ENCODE data around the gene UACA.

UACA gene

GRCh38 chr15:70767667-70768066 is 4.3 kb upstream of the UACA start:
- no peak for DNase-seq (ENCODE audit: low spot score)
- Histone ChIP-seq H4K8ac (ENCODE audit: low read depth, low read length) (no peak overlapping the region), H2AFZ (ENCODE audit: low read length) (no peak overlapping the region), H3K18ac (ENCODE audit: low read length) (no peak overlapping the region), H3K27ac (replicated peaks; ENCODE audit: low read length) (no peak overlapping the region), H4K91ac (ENCODE audit: low read depth, low read length, poor library complexity) (no peak overlapping the region), H2BK5ac (ENCODE audit: low read length) (no peak overlapping the region), H2BK12ac (ENCODE audit: low read length) (no peak overlapping the region), H3K14ac (ENCODE audit: low read length) (no peak overlapping the region), H3K4me2 (ENCODE audit: insufficient read depth, low read length, poor library complexity, severe bottlenecking) (no peak overlapping the region), H2BK15ac (ENCODE audit: low read length) (no peak overlapping the region), H3K4me3 (ENCODE audit: low read length in 2 of 2) (no peak overlapping the region), H3K23ac (ENCODE audit: low read depth, low read length, poor library complexity) (no peak overlapping the region), H3K27me3 (ENCODE audit: control insufficient read depth in 3 of 3, insufficient read depth in 3 of 3, low read depth in 1 of 3, low read length in 3 of 3) (peaks cover 0 to 40% (median 0%) of the 10 kb centered on the region in 3 experiments), H2AK5ac (ENCODE audit: low read depth, low read length) (no peak overlapping the region), H3K9ac (ENCODE audit: low read depth, low read length, poor library complexity) (no peak overlapping the region), H2BK120ac (ENCODE audit: low read depth, low read length) (no peak overlapping the region), H3K36me3 (replicated peaks in 1 of 2; ENCODE audit: control insufficient read depth in 2 of 2, insufficient read depth in 2 of 2, low read length in 2 of 2) (no peaks in the 10 kb centered on the region), H3K4me1 (ENCODE audit: control insufficient read depth in 2 of 2, insufficient read depth in 1 of 2, low read depth in 1 of 2, low read length in 2 of 2) (peaks cover under 1 to 3% of the 10 kb centered on the region in 2 donors), H3K9me3 (replicated peaks in 1 of 2; ENCODE audit: control insufficient read depth in 2 of 2, insufficient read depth in 1 of 2, low read depth in 1 of 2, low read length in 2 of 2) (no peaks in the 10 kb centered on the region), H3K4ac (ENCODE audit: low read length) (no peak overlapping the region), H3K79me1 (ENCODE audit: low read depth, low read length) (peaks cover 3% of the 10 kb centered on the region)
- no CpG with 5 or more reads among the region's 3 CpGs for WGBS, 2 donors (ENCODE audit: extremely low coverage in 2 of 2, insufficient read length in 2 of 2, insufficient replicate concordance in 1 of 2)

DNA sequence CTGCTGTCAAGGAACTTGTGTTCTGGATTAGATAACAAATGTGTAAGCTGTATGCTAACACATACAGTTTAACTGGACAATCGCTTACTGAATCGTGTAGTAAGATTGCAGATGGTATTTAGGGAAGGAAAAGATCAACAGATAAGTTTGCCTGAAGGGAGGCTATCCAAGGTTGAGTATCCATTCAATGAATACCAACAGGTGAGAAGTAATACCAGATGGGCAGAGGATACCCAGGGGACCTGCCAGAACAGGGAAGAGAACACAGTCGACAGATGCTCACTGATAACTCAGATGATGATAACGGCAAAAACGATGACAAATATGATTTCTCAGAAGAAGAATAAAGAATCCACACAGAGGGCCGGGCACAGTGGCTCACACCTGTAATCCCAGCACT is 3.2 kb upstream of the UACA start:
- no peak overlapping the region for H2BK12ac ChIP-seq (ENCODE audit: low read length)
- H3K23ac ChIP-seq (ENCODE audit: low read depth, low read length, poor library complexity): no peak overlapping the region
- H4K91ac ChIP-seq (ENCODE audit: low read depth, low read length, poor library complexity): no peak overlapping the region
- no peak for DNase-seq (ENCODE audit: low spot score)
- H2BK15ac ChIP-seq (ENCODE audit: low read length): no peak overlapping the region
- no peak overlapping the region for H2BK120ac ChIP-seq (ENCODE audit: low read depth, low read length)
- H3K9ac ChIP-seq (ENCODE audit: low read depth, low read length, poor library complexity): no peak overlapping the region
- no peak overlapping the region for H4K8ac ChIP-seq (ENCODE audit: low read depth, low read length)
- no peak overlapping the region for H2BK5ac ChIP-seq (ENCODE audit: low read length)
- H2AFZ ChIP-seq (ENCODE audit: low read length): no peak overlapping the region
- H3K36me3 ChIP-seq (replicated peaks in 1 of 2; ENCODE audit: control insufficient read depth in 2 of 2, insufficient read depth in 2 of 2, low read length in 2 of 2): no peaks in the 10 kb centered on the region
- H3K4me3 ChIP-seq (ENCODE audit: low read length in 2 of 2): no peak overlapping the region
- H2AK5ac ChIP-seq (ENCODE audit: low read depth, low read length): no peak overlapping the region
- no CpG with 5 or more reads among the region's 6 CpGs for WGBS, 2 donors (ENCODE audit: extremely low coverage in 2 of 2, insufficient read length in 2 of 2, insufficient replicate concordance in 1 of 2)
- H3K14ac ChIP-seq (ENCODE audit: low read length): no peak overlapping the region
- H3K4ac ChIP-seq (ENCODE audit: low read length): no peak overlapping the region
- H3K4me2 ChIP-seq (ENCODE audit: insufficient read depth, low read length, poor library complexity, severe bottlenecking): no peak overlapping the region
- peaks cover 3 to 6% of the 10 kb centered on the region in 2 donors for H3K4me1 ChIP-seq (ENCODE audit: control insufficient read depth in 2 of 2, insufficient read depth in 1 of 2, low read depth in 1 of 2, low read length in 2 of 2)
- no peaks in the 10 kb centered on the region for H3K9me3 ChIP-seq (replicated peaks in 1 of 2; ENCODE audit: control insufficient read depth in 2 of 2, insufficient read depth in 1 of 2, low read depth in 1 of 2, low read length in 2 of 2)
- H3K27me3 ChIP-seq (ENCODE audit: control insufficient read depth in 3 of 3, insufficient read depth in 3 of 3, low read depth in 1 of 3, low read length in 3 of 3): peaks cover 0 to 43% (median 0%) of the 10 kb centered on the region in 3 experiments
- peaks cover 5% of the 10 kb centered on the region for H3K79me1 ChIP-seq (ENCODE audit: low read depth, low read length)
- no peak overlapping the region for H3K27ac ChIP-seq (replicated peaks; ENCODE audit: low read length)
- H3K18ac ChIP-seq (ENCODE audit: low read length): no peak overlapping the region

GRCh38 chr15:70765504-70766281 is 2.3 kb upstream of the UACA start:
- Histone ChIP-seq H4K91ac (ENCODE audit: low read depth, low read length, poor library complexity) (no peak overlapping the region), H3K23ac (ENCODE audit: low read depth, low read length, poor library complexity) (no peak overlapping the region), H2AFZ (ENCODE audit: low read length) (no peak overlapping the region), H3K79me1 (ENCODE audit: low read depth, low read length) (peaks cover 5% of the 10 kb centered on the region), H3K14ac (ENCODE audit: low read length) (no peak overlapping the region), H3K4me3 (ENCODE audit: low read length in 2 of 2) (no peak overlapping the region), H3K9ac (ENCODE audit: low read depth, low read length, poor library complexity) (no peak overlapping the region), H2BK12ac (ENCODE audit: low read length) (no peak overlapping the region), H3K9me3 (replicated peaks in 1 of 2; ENCODE audit: control insufficient read depth in 2 of 2, insufficient read depth in 1 of 2, low read depth in 1 of 2, low read length in 2 of 2) (no peaks in the 10 kb centered on the region), H2BK120ac (ENCODE audit: low read depth, low read length) (no peak overlapping the region), H3K4me1 (ENCODE audit: control insufficient read depth in 2 of 2, insufficient read depth in 1 of 2, low read depth in 1 of 2, low read length in 2 of 2) (peaks cover 3 to 6% of the 10 kb centered on the region in 2 donors), H3K4ac (ENCODE audit: low read length) (no peak overlapping the region), H2BK15ac (ENCODE audit: low read length) (no peak overlapping the region), H3K4me2 (ENCODE audit: insufficient read depth, low read length, poor library complexity, severe bottlenecking) (no peak overlapping the region), H2AK5ac (ENCODE audit: low read depth, low read length) (no peak overlapping the region), H2BK5ac (ENCODE audit: low read length) (no peak overlapping the region), H3K27ac (replicated peaks; ENCODE audit: low read length) (no peak overlapping the region), H3K36me3 (replicated peaks in 1 of 2; ENCODE audit: control insufficient read depth in 2 of 2, insufficient read depth in 2 of 2, low read length in 2 of 2) (no peaks in the 10 kb centered on the region), H4K8ac (ENCODE audit: low read depth, low read length) (no peak overlapping the region), H3K27me3 (ENCODE audit: control insufficient read depth in 3 of 3, insufficient read depth in 3 of 3, low read depth in 1 of 3, low read length in 3 of 3) (peaks cover 0 to 37% (median 0%) of the 10 kb centered on the region in 3 experiments), H3K18ac (ENCODE audit: low read length) (no peak overlapping the region)
- no peak for DNase-seq (ENCODE audit: low spot score)

GRCh38 chr15:70763950-70764730 is 782 bp upstream of the UACA start:
- no peaks in the 10 kb centered on the region for H3K36me3 ChIP-seq (replicated peaks in 1 of 2; ENCODE audit: control insufficient read depth in 2 of 2, insufficient read depth in 2 of 2, low read length in 2 of 2)
- no peak overlapping the region for H2BK5ac ChIP-seq (ENCODE audit: low read length)
- no CpG with 5 or more reads among the region's 17 CpGs for WGBS, 2 donors (ENCODE audit: extremely low coverage in 2 of 2, insufficient read length in 2 of 2, insufficient replicate concordance in 1 of 2)
- no peak overlapping the region for H2BK120ac ChIP-seq (ENCODE audit: low read depth, low read length)
- H3K4me3 ChIP-seq (ENCODE audit: low read length in 2 of 2): peak overlapping the region; percentile 72 to 88
- no peak overlapping the region for H3K9ac ChIP-seq (ENCODE audit: low read depth, low read length, poor library complexity)
- H4K91ac ChIP-seq (ENCODE audit: low read depth, low read length, poor library complexity): no peak overlapping the region
- H3K27me3 ChIP-seq (ENCODE audit: control insufficient read depth in 3 of 3, insufficient read depth in 3 of 3, low read depth in 1 of 3, low read length in 3 of 3): peaks cover 0 to 34% (median 0%) of the 10 kb centered on the region in 3 experiments
- peak overlapping the region; percentile 100 for H2AFZ ChIP-seq (ENCODE audit: low read length)
- H3K27ac ChIP-seq (replicated peaks; ENCODE audit: low read length): peak overlapping the region; percentile 83
- no peak overlapping the region for H3K23ac ChIP-seq (ENCODE audit: low read depth, low read length, poor library complexity)
- no peak for DNase-seq (ENCODE audit: low spot score)
- no peaks in the 10 kb centered on the region for H3K9me3 ChIP-seq (replicated peaks in 1 of 2; ENCODE audit: control insufficient read depth in 2 of 2, insufficient read depth in 1 of 2, low read depth in 1 of 2, low read length in 2 of 2)
- H3K4me2 ChIP-seq (ENCODE audit: insufficient read depth, low read length, poor library complexity, severe bottlenecking): peak overlapping the region; percentile 86
- H3K4ac ChIP-seq (ENCODE audit: low read length): no peak overlapping the region
- H3K18ac ChIP-seq (ENCODE audit: low read length): peak overlapping the region; percentile 77
- no peak overlapping the region for H4K8ac ChIP-seq (ENCODE audit: low read depth, low read length)
- no peak overlapping the region for H2BK15ac ChIP-seq (ENCODE audit: low read length)
- H2AK5ac ChIP-seq (ENCODE audit: low read depth, low read length): no peak overlapping the region
- no peak overlapping the region for H3K14ac ChIP-seq (ENCODE audit: low read length)
- peaks cover 3 to 6% of the 10 kb centered on the region in 2 donors for H3K4me1 ChIP-seq (ENCODE audit: control insufficient read depth in 2 of 2, insufficient read depth in 1 of 2, low read depth in 1 of 2, low read length in 2 of 2)
- no peak overlapping the region for H2BK12ac ChIP-seq (ENCODE audit: low read length)
- peaks cover 5% of the 10 kb centered on the region for H3K79me1 ChIP-seq (ENCODE audit: low read depth, low read length)

All from neuronal stem cell (in vitro differentiated cells).